Measurements from ENCODE around the gene LNPEP.

LNPEP gene

GRCh38 chr5:96972599-96973334 lies 36.9 kb downstream of the LNPEP start:
- DNase-seq (ENCODE audit: extremely low read depth, insufficient read length), result no peak
- TF ChIP-seq CTCF (IDR thresholded peaks at IDR 0.05; ENCODE audit: insufficient read depth, low read length, poor library complexity, severe bottlenecking), result no peak
- no peaks in the 10 kb centered on the region for H3K36me3 ChIP-seq (ENCODE audit: control insufficient read depth, insufficient read depth, low read length)
- H3K4me3 ChIP-seq (replicated peaks; ENCODE audit: low read depth, low read length), result no peak overlapping the region
- H3K27me3 ChIP-seq (replicated peaks; ENCODE audit: control insufficient read depth, insufficient read depth, low read length), result no peaks in the 10 kb centered on the region

- no peak for DNase-seq (ENCODE audit: extremely low read depth, insufficient read length)
- H3K27me3 ChIP-seq (replicated peaks; ENCODE audit: control insufficient read depth, insufficient read depth, low read length), result no peaks in the 10 kb centered on the region
- no peaks in the 10 kb centered on the region for H3K36me3 ChIP-seq (ENCODE audit: control insufficient read depth, insufficient read depth, low read length)
- no peak overlapping the region for H3K4me3 ChIP-seq (replicated peaks; ENCODE audit: low read depth, low read length)
- no peak for TF ChIP-seq CTCF (IDR thresholded peaks at IDR 0.05; ENCODE audit: insufficient read depth, low read length, poor library complexity, severe bottlenecking)
Observed at GRCh38 chr5:96973532-96974401, 37.9 kb downstream of the LNPEP start.

GRCh38 chr5:96975656-96976055 lies 39.8 kb downstream of the LNPEP start:
- Histone ChIP-seq H3K27me3 (replicated peaks; ENCODE audit: control insufficient read depth, insufficient read depth, low read length) (no peaks in the 10 kb centered on the region), H3K4me3 (replicated peaks; ENCODE audit: low read depth, low read length) (no peak overlapping the region), H3K36me3 (ENCODE audit: control insufficient read depth, insufficient read depth, low read length) (peaks cover 2% of the 10 kb centered on the region; the same call in 1 of the 2 replicates)
- DNase-seq (ENCODE audit: extremely low read depth, insufficient read length), result no peak
- no peak for TF ChIP-seq CTCF (IDR thresholded peaks at IDR 0.05; ENCODE audit: insufficient read depth, low read length, poor library complexity, severe bottlenecking)

GRCh38 chr5:96977228-96977627 lies 41.3 kb downstream of the LNPEP start:
- no peak for DNase-seq (ENCODE audit: extremely low read depth, insufficient read length)
- H3K36me3 ChIP-seq (ENCODE audit: control insufficient read depth, insufficient read depth, low read length), result peaks cover 2% of the 10 kb centered on the region; the same call in 1 of the 2 replicates
- H3K27me3 ChIP-seq (replicated peaks; ENCODE audit: control insufficient read depth, insufficient read depth, low read length), result no peaks in the 10 kb centered on the region
- H3K4me3 ChIP-seq (replicated peaks; ENCODE audit: low read depth, low read length), result no peak overlapping the region
- TF ChIP-seq CTCF (IDR thresholded peaks at IDR 0.05; ENCODE audit: insufficient read depth, low read length, poor library complexity, severe bottlenecking), result no peak

- no peak for TF ChIP-seq CTCF (IDR thresholded peaks at IDR 0.05; ENCODE audit: insufficient read depth, low read length, poor library complexity, severe bottlenecking)
- Histone ChIP-seq H3K4me3 (replicated peaks; ENCODE audit: low read depth, low read length) (no peak overlapping the region), H3K27me3 (replicated peaks; ENCODE audit: control insufficient read depth, insufficient read depth, low read length) (no peaks in the 10 kb centered on the region), H3K36me3 (ENCODE audit: control insufficient read depth, insufficient read depth, low read length) (peaks cover 2% of the 10 kb centered on the region; the same call in 1 of the 2 replicates)
- no peak for DNase-seq (ENCODE audit: extremely low read depth, insufficient read length)
Observed at GRCh38 chr5:96978812-96979449, 43.1 kb downstream of the LNPEP start.
